ENCODE results near the gene RNASE13.
"Not testable (repeated sequence)": the region's sequence is repeated elsewhere in the genome, so short reads cannot be mapped to it uniquely, and the experiment has no call there.

Gene RNASE13

GRCh38 chr14:20996521-20996920 is 38.1 kb downstream of the RNASE13 start:
- TF ChIP-seq, protein P1, sequence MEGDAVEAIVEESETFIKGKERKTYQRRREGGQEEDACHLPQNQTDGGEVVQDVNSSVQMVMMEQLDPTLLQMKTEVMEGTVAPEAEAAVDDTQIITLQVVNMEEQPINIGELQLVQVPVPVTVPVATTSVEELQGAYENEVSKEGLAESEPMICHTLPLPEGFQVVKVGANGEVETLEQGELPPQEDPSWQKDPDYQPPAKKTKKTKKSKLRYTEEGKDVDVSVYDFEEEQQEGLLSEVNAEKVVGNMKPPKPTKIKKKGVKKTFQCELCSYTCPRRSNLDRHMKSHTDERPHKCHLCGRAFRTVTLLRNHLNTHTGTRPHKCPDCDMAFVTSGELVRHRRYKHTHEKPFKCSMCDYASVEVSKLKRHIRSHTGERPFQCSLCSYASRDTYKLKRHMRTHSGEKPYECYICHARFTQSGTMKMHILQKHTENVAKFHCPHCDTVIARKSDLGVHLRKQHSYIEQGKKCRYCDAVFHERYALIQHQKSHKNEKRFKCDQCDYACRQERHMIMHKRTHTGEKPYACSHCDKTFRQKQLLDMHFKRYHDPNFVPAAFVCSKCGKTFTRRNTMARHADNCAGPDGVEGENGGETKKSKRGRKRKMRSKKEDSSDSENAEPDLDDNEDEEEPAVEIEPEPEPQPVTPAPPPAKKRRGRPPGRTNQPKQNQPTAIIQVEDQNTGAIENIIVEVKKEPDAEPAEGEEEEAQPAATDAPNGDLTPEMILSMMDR (IDR thresholded peaks at IDR 0.05; ENCODE audit: low read depth, low read length): no peak
- no peak overlapping the region for H3K4me3 ChIP-seq (ENCODE audit: low read depth, low read length)

- H3K4me3 ChIP-seq (ENCODE audit: low read depth, low read length): peak within 1 kb of the TSS; percentile 78
- TF ChIP-seq, protein P1 (IDR thresholded peaks at IDR 0.05; ENCODE audit: low read depth, low read length): peak; percentile 26
Measured at GRCh38 chr14:20989787-20990600, 44.6 kb downstream of the RNASE13 start, which contains the start of gene METTL17. TSS of gene METTL17 (plus strand) at chr14:20989980. CDS start at chr14:20990003, 23 bp downstream.

- H3K4me3 ChIP-seq (ENCODE audit: low read depth, low read length): peak overlapping the region; percentile 78
- TF ChIP-seq, protein P1 (IDR thresholded peaks at IDR 0.05; ENCODE audit: low read depth, low read length): no peak
Measured at GRCh38 chr14:20989471-20989786, 45.2 kb downstream of the RNASE13 start.

GRCh38 chr14:20988717-20989470 is 45.7 kb downstream of the RNASE13 start:
- TF ChIP-seq, protein P1 (IDR thresholded peaks at IDR 0.05; ENCODE audit: low read depth, low read length): no peak
- peak overlapping the region; percentile 78; the same call in 1 of the 2 replicates for H3K4me3 ChIP-seq (ENCODE audit: low read depth, low read length)

- H3K4me3 ChIP-seq (ENCODE audit: low read depth, low read length): no peak overlapping the region
- TF ChIP-seq, protein P1 (IDR thresholded peaks at IDR 0.05; ENCODE audit: low read depth, low read length): no peak
Measured at GRCh38 chr14:20986811-20987210, 47.8 kb downstream of the RNASE13 start.

DNA sequence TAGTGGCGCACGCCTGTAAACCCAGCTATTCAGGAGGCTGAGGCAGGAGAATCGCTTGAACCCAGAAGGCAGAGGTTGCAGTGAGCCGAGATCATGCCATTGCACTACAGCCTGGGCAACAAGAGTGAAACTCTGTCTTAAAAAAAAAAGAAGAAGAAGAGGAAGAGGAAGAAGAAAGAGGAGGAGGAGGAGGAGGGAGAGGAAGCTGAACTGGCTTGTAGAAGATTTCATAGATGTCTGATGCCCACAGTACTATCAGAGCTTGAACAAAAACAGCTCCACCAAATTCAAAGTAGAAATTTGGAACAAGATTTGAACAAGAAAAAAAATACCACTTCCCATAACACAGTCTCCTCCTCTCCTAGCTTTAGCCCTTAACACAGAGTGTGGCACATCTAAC is 49.0 kb downstream of the RNASE13 start:
- H3K4me3 ChIP-seq (ENCODE audit: low read depth, low read length): not testable (repeated sequence)
